WTC11 (cell line): ENCODE data around the gene C1QBP. TPM values are rescaled to one million over a fixed set of nuclear protein-coding genes. Genes with fewer than 3 reads are reported as not detected.
A peak's percentile ranks its signal among the peaks of the same experiment; 100 is the strongest.
"Not testable (repeated sequence)": the region's sequence is repeated elsewhere in the genome, so short reads cannot be mapped to it uniquely, and the experiment has no call there.

Experiments used
- ATAC-seq: fragments of 200-7000 bp; cut with Tn5 transposase; 2 replicates; pipeline ENCODE4 v1.10.0; 2021; ENCODE audit warnings: mild to moderate bottlenecking, moderate library complexity
- CTCF ChIA-PET: fragments of 300-600 bp; sonication (Branson Sonifier 250); formaldehyde crosslinking; loops from one replicate; lab custom pipeline; 2021; ENCODE audit warnings: antibody characterized with exemption; lab: Charles Lee
- POLR2A ChIA-PET: fragments of 350-600 bp; sonication (Branson Sonifier 250); formaldehyde crosslinking; loops from one replicate; lab custom pipeline; 2021; ENCODE audit warnings: antibody characterized with exemption; lab: Charles Lee
- DNase-seq: peaks from one replicate; pipeline ENCODE4 v3.0.0; 2021; ENCODE audit warnings: low spot score
- H3K27ac Mint-ChIP-seq: 2 replicates; pipeline ENCODE4 v1.8.0; 2021; ENCODE audit warnings: mixed read lengths
- H3K27me3 Mint-ChIP-seq: 2 replicates; pipeline ENCODE4 v1.8.0; 2021; ENCODE audit warnings: low read depth, mild to moderate bottlenecking, moderate library complexity, mixed read lengths
- H3K36me3 Mint-ChIP-seq: 2 replicates; pipeline ENCODE4 v1.8.0; 2021; ENCODE audit warnings: mixed read lengths
- H3K4me1 Mint-ChIP-seq: 2 replicates; pipeline ENCODE4 v1.8.0; 2022; ENCODE audit warnings: mixed read lengths
- H3K4me3 Mint-ChIP-seq: 2 replicates; pipeline ENCODE4 v1.8.0; 2021; ENCODE audit warnings: mild to moderate bottlenecking, moderate library complexity, mixed read lengths
- H3K9me3 Mint-ChIP-seq: 2 replicates; pipeline ENCODE4 v1.8.0; 2021; ENCODE audit warnings: mixed read lengths
- CBFB ChIP-seq: sonication (generic); formaldehyde crosslinking; IDR thresholded peaks from 2 replicates; pipeline ENCODE4 v1.8.1; 2022; ENCODE audit warnings: mild to moderate bottlenecking, low read depth, missing genetic modification reagents
- CREB1 ChIP-seq: sonication (generic); formaldehyde crosslinking; IDR thresholded peaks from 2 replicates; pipeline ENCODE4 v1.8.0; 2023; ENCODE audit warnings: mild to moderate bottlenecking, missing genetic modification reagents
- ETV6 ChIP-seq: sonication (generic); formaldehyde crosslinking; IDR thresholded peaks from 2 replicates; pipeline ENCODE4 v1.8.1; 2022; ENCODE audit warnings: mild to moderate bottlenecking, missing genetic modification reagents
- FOXK1 ChIP-seq: sonication (generic); formaldehyde crosslinking; IDR thresholded peaks from 2 replicates; pipeline ENCODE4 v1.8.0; 2022; ENCODE audit warnings: mild to moderate bottlenecking, moderate library complexity, missing genetic modification reagents
- KAT7 ChIP-seq: sonication (generic); formaldehyde crosslinking; IDR thresholded peaks from 2 replicates; pipeline ENCODE4 v1.8.1; 2023; ENCODE audit warnings: missing genetic modification reagents, mild to moderate bottlenecking, borderline replicate concordance
- MYBL2 ChIP-seq: sonication (generic); formaldehyde crosslinking; IDR thresholded peaks from 2 replicates; pipeline ENCODE4 v1.8.1; 2023; ENCODE audit warnings: mild to moderate bottlenecking, moderate library complexity, missing genetic modification reagents
- NFYB ChIP-seq: sonication (generic); formaldehyde crosslinking; conservative IDR thresholded peaks from 2 replicates; pipeline ENCODE4 v1.8.0; 2022; ENCODE audit warnings: low read depth, missing genetic modification reagents
- RELA ChIP-seq: sonication (generic); formaldehyde crosslinking; IDR thresholded peaks from 2 replicates; pipeline ENCODE4 v1.8.1; 2022; ENCODE audit warnings: missing genetic modification reagents, mild to moderate bottlenecking, borderline replicate concordance
- SMAD4 ChIP-seq: sonication (generic); formaldehyde crosslinking; IDR thresholded peaks from 2 replicates; pipeline ENCODE4 v1.8.0; 2022; ENCODE audit warnings: mild to moderate bottlenecking, missing genetic modification reagents
- total RNA-seq: library from RNA; stranded (reverse); gene quantifications from 3 replicates; pipeline ENCODE4 v1.2.3, GENCODE V29; 2021
- TF ChIP-seq, protein P1 (sequence below): fragments of 250-450 bp; sonication (Bioruptor Pico); IDR thresholded peaks from 2 replicates; pipeline ENCODE4 v2.1.2; 2022; ENCODE audit warnings: mild to moderate bottlenecking, moderate library complexity
- TF ChIP-seq, protein P2 (sequence below): sonication (generic); formaldehyde crosslinking; IDR thresholded peaks from 2 replicates; pipeline ENCODE4 v1.8.0; 2022; ENCODE audit warnings: mild to moderate bottlenecking, missing genetic modification reagents
- TF ChIP-seq, protein P3 (sequence below): sonication (generic); formaldehyde crosslinking; IDR thresholded peaks from 2 replicates; pipeline ENCODE4 v1.8.0; 2023; ENCODE audit warnings: mild to moderate bottlenecking, missing genetic modification reagents
- TF ChIP-seq, protein P4 (sequence below): sonication (generic); formaldehyde crosslinking; IDR thresholded peaks from 2 replicates; pipeline ENCODE4 v1.8.1; 2023; ENCODE audit warnings: mild to moderate bottlenecking, missing genetic modification reagents, moderate library complexity
- TF ChIP-seq, protein P5 (sequence below): fragments of 250-450 bp; sonication (Bioruptor Pico); IDR thresholded peaks from 2 replicates; pipeline ENCODE4 v1.9.0; 2021; ENCODE audit warnings: mild to moderate bottlenecking
- TF ChIP-seq, protein P6 (sequence below): fragments of 200-600 bp; IDR thresholded peaks from 2 replicates; pipeline ENCODE4 v1.8.0; 2022; ENCODE audit warnings: antibody characterized with exemption
- TF ChIP-seq, protein P7 (sequence below): fragments of 250-450 bp; sonication (Bioruptor Pico); IDR thresholded peaks from 2 replicates; pipeline ENCODE4 v1.9.0; 2021; ENCODE audit warnings: mild to moderate bottlenecking, borderline replicate concordance
- TF ChIP-seq, protein P8 (sequence below): sonication (generic); formaldehyde crosslinking; IDR thresholded peaks from 2 replicates; pipeline ENCODE4 v1.8.1; 2022; ENCODE audit warnings: low read depth, missing genetic modification reagents, borderline replicate concordance

C1QBP gene
- total RNA-seq, 1 experiment from 2014 or later = 429 TPM

DNA sequence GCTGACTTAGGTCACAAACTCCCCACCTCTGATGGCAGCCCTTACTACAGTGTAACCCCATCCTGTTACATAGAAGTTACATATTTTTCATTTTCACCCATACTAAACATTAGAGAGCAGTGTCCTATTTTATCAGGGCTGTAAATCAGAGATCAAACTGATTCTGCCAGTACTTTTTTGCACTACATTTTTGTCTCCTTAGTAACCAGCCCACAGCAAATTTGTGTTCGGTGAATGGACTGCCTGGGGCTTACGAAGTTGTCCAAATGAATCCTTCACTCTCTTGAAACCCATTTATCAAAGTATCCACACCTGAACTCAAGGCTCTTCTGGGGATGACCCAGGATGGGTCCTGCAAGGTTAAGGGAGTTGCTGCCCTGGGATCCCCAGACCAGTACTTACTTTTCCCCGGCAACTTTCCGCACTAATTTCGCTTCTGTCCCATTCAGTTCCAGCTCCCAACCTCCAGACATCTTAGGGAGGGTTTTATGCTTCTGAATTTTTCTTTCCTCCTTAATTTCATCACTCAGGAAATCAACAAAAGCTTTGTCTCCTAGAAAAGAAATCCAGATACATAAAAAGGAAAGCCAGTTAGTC lies 1.1 kb downstream of the C1QBP start (continued):
- TF ChIP-seq, protein P1, sequence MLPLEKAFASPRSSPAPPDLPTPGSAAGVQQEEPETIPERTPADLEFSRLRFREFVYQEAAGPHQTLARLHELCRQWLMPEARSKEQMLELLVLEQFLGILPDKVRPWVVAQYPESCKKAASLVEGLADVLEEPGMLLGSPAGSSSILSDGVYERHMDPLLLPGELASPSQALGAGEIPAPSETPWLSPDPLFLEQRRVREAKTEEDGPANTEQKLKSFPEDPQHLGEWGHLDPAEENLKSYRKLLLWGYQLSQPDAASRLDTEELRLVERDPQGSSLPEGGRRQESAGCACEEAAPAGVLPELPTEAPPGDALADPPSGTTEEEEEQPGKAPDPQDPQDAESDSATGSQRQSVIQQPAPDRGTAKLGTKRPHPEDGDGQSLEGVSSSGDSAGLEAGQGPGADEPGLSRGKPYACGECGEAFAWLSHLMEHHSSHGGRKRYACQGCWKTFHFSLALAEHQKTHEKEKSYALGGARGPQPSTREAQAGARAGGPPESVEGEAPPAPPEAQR (CRISPR knock-in tag) = no peak
- TF ChIP-seq, protein P2, sequence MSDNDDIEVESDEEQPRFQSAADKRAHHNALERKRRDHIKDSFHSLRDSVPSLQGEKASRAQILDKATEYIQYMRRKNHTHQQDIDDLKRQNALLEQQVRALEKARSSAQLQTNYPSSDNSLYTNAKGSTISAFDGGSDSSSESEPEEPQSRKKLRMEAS (CRISPR knock-in tag) = no peak
- TF ChIP-seq CBFB (CRISPR knock-in tag) = no peak
- TF ChIP-seq, all 79 proteins: peak for 0

DNA sequence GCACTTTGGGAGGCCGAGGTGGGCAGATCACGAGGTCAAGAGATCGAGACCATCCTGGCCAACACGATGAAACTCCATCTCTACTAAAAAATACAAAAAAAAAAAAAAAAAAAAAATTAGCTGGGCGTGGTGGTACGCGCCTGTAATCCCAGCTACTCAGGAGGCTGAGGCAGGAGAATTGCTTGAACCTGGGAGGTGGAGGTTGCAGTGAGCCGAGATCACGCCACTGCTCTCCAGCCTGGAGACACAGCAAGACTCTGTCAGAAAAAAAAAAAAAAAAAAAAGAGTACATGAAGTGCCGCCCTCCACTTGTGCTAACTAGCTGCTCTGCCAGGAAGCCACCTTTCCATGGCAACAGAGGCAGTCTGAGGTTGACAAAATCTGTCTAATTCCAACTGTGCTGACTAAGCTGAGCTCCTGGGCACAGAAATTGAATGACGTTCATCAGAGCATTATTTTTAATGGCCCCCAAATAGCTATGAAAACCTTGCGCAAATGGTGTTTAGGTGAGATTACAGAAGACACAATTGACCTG lies 3.1 kb downstream of the C1QBP start:
- CTCF ChIA-PET = interaction anchor here (0.7 kb wide), 1 partner anchor 64 kb away, joined by 3 read pairs; no protein-coding TSS in a partner anchor
- peak overlapping the region; percentile 70 for H3K27ac Mint-ChIP-seq
- H3K36me3 Mint-ChIP-seq = peaks cover 68% of the 10 kb centered on the region
- POLR2A ChIA-PET = interaction anchor here (2.3 kb wide), 1 partner anchor 17 kb away, joined by 10 read pairs; the partner anchor contains the start of genes NUP88 and RPAIN
- H3K9me3 Mint-ChIP-seq, DNase-seq, H3K27me3 Mint-ChIP-seq, ATAC-seq: not testable (repeated sequence)
- H3K4me1 Mint-ChIP-seq = peaks cover 20% of the 10 kb centered on the region
- peak overlapping the region; percentile 33; the same call in 1 of the 2 replicates for H3K4me3 Mint-ChIP-seq

DNA sequence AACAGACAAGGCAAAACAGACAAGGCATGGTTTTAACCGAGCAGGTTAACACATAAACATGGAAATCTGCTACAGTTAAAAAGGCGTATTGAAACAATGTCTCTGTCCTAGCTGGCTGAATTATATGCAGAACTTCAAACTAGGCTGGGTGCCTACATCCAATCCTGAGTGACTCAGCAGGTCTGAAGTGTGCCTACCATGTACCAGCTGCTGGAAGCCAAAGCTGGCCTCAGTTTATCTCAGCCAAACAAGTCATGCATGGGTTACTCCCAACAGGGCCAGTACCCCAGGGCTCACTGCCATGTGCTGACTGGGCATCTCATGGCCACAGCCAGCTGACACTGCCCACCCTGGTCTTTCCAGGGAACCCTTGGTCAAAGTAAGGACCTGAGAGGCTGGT lies 4.0 kb downstream of the C1QBP start:
- Mint-ChIP-seq H3K4me3 (no peak overlapping the region; the same call in 1 of the 2 replicates), H3K36me3 (peaks cover 75% of the 10 kb centered on the region), H3K4me1 (peaks cover 19% of the 10 kb centered on the region), H3K27me3 (no peaks in the 10 kb centered on the region), H3K9me3 (no peaks in the 10 kb centered on the region), H3K27ac (peak overlapping the region; percentile 70)
- no peak for TF ChIP-seq MYBL2 (CRISPR knock-in tag)
- no peak for TF ChIP-seq ETV6 (CRISPR knock-in tag)
- TF ChIP-seq KAT7 (CRISPR knock-in tag) = no peak
- TF ChIP-seq, protein P3, sequence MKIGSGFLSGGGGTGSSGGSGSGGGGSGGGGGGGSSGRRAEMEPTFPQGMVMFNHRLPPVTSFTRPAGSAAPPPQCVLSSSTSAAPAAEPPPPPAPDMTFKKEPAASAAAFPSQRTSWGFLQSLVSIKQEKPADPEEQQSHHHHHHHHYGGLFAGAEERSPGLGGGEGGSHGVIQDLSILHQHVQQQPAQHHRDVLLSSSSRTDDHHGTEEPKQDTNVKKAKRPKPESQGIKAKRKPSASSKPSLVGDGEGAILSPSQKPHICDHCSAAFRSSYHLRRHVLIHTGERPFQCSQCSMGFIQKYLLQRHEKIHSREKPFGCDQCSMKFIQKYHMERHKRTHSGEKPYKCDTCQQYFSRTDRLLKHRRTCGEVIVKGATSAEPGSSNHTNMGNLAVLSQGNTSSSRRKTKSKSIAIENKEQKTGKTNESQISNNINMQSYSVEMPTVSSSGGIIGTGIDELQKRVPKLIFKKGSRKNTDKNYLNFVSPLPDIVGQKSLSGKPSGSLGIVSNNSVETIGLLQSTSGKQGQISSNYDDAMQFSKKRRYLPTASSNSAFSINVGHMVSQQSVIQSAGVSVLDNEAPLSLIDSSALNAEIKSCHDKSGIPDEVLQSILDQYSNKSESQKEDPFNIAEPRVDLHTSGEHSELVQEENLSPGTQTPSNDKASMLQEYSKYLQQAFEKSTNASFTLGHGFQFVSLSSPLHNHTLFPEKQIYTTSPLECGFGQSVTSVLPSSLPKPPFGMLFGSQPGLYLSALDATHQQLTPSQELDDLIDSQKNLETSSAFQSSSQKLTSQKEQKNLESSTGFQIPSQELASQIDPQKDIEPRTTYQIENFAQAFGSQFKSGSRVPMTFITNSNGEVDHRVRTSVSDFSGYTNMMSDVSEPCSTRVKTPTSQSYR (CRISPR knock-in tag) = no peak
- no peak for TF ChIP-seq CREB1
- TF ChIP-seq, protein P4, sequence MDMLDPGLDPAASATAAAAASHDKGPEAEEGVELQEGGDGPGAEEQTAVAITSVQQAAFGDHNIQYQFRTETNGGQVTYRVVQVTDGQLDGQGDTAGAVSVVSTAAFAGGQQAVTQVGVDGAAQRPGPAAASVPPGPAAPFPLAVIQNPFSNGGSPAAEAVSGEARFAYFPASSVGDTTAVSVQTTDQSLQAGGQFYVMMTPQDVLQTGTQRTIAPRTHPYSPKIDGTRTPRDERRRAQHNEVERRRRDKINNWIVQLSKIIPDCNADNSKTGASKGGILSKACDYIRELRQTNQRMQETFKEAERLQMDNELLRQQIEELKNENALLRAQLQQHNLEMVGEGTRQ (CRISPR knock-in tag) = no peak
- TF ChIP-seq RELA (CRISPR knock-in tag) = no peak
- TF ChIP-seq, protein P5, sequence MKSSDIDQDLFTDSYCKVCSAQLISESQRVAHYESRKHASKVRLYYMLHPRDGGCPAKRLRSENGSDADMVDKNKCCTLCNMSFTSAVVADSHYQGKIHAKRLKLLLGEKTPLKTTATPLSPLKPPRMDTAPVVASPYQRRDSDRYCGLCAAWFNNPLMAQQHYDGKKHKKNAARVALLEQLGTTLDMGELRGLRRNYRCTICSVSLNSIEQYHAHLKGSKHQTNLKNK = no peak
- no peak for TF ChIP-seq NFYB (CRISPR knock-in tag)
- TF ChIP-seq, protein P6, sequence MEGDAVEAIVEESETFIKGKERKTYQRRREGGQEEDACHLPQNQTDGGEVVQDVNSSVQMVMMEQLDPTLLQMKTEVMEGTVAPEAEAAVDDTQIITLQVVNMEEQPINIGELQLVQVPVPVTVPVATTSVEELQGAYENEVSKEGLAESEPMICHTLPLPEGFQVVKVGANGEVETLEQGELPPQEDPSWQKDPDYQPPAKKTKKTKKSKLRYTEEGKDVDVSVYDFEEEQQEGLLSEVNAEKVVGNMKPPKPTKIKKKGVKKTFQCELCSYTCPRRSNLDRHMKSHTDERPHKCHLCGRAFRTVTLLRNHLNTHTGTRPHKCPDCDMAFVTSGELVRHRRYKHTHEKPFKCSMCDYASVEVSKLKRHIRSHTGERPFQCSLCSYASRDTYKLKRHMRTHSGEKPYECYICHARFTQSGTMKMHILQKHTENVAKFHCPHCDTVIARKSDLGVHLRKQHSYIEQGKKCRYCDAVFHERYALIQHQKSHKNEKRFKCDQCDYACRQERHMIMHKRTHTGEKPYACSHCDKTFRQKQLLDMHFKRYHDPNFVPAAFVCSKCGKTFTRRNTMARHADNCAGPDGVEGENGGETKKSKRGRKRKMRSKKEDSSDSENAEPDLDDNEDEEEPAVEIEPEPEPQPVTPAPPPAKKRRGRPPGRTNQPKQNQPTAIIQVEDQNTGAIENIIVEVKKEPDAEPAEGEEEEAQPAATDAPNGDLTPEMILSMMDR = no peak
- TF ChIP-seq, protein P7, sequence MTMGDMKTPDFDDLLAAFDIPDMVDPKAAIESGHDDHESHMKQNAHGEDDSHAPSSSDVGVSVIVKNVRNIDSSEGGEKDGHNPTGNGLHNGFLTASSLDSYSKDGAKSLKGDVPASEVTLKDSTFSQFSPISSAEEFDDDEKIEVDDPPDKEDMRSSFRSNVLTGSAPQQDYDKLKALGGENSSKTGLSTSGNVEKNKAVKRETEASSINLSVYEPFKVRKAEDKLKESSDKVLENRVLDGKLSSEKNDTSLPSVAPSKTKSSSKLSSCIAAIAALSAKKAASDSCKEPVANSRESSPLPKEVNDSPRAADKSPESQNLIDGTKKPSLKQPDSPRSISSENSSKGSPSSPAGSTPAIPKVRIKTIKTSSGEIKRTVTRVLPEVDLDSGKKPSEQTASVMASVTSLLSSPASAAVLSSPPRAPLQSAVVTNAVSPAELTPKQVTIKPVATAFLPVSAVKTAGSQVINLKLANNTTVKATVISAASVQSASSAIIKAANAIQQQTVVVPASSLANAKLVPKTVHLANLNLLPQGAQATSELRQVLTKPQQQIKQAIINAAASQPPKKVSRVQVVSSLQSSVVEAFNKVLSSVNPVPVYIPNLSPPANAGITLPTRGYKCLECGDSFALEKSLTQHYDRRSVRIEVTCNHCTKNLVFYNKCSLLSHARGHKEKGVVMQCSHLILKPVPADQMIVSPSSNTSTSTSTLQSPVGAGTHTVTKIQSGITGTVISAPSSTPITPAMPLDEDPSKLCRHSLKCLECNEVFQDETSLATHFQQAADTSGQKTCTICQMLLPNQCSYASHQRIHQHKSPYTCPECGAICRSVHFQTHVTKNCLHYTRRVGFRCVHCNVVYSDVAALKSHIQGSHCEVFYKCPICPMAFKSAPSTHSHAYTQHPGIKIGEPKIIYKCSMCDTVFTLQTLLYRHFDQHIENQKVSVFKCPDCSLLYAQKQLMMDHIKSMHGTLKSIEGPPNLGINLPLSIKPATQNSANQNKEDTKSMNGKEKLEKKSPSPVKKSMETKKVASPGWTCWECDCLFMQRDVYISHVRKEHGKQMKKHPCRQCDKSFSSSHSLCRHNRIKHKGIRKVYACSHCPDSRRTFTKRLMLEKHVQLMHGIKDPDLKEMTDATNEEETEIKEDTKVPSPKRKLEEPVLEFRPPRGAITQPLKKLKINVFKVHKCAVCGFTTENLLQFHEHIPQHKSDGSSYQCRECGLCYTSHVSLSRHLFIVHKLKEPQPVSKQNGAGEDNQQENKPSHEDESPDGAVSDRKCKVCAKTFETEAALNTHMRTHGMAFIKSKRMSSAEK = no peak
- TF ChIP-seq SMAD4 = no peak
- TF ChIP-seq, protein P8, sequence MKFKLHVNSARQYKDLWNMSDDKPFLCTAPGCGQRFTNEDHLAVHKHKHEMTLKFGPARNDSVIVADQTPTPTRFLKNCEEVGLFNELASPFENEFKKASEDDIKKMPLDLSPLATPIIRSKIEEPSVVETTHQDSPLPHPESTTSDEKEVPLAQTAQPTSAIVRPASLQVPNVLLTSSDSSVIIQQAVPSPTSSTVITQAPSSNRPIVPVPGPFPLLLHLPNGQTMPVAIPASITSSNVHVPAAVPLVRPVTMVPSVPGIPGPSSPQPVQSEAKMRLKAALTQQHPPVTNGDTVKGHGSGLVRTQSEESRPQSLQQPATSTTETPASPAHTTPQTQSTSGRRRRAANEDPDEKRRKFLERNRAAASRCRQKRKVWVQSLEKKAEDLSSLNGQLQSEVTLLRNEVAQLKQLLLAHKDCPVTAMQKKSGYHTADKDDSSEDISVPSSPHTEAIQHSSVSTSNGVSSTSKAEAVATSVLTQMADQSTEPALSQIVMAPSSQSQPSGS (CRISPR knock-in tag) = no peak
- TF ChIP-seq FOXK1 (CRISPR knock-in tag) = no peak
- ChIA-PET CTCF (no interaction called here), POLR2A (interaction anchor here (2.3 kb wide), 1 partner anchor 16 kb away, joined by 10 read pairs; the partner anchor contains the start of genes NUP88 and RPAIN)
- no peak for DNase-seq
- no peak for ATAC-seq
